ENCODE data around the gene PTPN1.

GRCh38 chr20:50554694-50555579 lies 44.8 kb downstream of the PTPN1 start:
- TF ChIP-seq OSR2 (tag by site-specific recombination; IDR thresholded peaks at IDR 0.05) (no peak), ZBTB20 (tag by site-specific recombination; IDR thresholded peaks at IDR 0.05) (no peak), ZNF24 (tag by site-specific recombination; IDR thresholded peaks at IDR 0.05) (no peak)
